ENCODE measurements around the gene MED6.
A peak's percentile ranks its signal among the peaks of the same experiment; 100 is the strongest.

The MED6 gene, protein sequence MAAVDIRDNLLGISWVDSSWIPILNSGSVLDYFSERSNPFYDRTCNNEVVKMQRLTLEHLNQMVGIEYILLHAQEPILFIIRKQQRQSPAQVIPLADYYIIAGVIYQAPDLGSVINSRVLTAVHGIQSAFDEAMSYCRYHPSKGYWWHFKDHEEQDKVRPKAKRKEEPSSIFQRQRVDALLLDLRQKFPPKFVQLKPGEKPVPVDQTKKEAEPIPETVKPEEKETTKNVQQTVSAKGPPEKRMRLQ

DNA sequence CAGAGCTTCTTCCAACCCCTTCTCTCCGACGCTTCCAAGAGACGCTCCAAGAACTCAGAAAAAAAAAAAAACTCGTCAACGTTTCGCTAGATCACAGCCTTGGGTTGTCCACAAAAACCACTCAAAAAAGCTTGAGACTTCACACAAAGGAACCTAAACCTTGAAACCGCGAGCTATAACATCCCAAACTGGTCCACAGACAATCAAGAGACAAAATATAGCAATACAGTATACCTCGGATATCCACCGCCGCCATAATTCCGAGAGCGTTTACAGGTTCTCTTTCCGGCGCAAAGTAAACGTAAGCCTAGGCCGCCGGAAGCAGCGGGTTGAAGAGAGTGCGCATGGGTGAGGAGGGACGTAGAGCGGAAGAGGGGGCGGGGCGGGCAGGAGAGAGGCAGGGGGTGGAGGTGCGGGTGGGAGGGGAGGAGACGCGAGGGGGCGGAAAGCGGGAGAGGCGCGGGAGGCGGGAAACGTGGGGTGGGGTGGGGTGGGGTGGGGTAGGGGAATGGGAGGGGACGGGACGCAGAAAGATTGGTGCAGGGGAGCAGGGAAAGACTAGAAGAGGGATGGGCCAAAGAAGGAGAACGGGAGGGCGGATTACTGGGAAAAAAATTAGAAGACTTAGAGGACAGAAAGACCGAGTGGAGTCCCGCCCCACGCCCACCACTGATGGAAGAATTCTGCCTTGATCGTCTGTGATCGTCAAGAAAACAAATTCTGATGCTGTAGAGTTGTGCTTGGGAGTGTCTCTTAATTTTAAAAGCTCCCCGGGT lies at the start of gene MED6:
Gene MED6 (minus strand): TSS at position 274 of the 776 bp plus-strand sequence. CDS start 18 bp downstream, at position 256.
- peak; percentile 87 for DNase-seq

DNA sequence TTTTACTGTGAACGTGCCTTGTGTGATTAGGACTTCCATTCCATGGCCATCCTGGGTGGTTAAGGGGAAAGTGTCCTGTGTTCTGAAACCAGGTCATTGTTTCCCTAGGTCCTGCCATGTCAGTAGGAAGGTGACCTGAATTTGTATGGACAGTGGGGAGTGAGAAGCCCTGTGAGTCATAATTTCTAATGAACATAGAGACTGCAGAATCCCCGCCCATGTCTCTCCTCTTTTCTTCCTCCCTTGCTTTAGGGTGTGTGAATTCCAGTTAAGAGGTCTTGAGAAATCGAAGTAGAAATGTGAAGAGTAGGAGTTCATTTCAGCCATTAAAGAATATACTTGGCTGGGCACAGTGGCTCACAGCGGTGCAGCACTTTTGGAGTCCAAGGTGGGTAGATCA lies 49.3 kb upstream of the MED6 start:
- no peak for DNase-seq

DNA sequence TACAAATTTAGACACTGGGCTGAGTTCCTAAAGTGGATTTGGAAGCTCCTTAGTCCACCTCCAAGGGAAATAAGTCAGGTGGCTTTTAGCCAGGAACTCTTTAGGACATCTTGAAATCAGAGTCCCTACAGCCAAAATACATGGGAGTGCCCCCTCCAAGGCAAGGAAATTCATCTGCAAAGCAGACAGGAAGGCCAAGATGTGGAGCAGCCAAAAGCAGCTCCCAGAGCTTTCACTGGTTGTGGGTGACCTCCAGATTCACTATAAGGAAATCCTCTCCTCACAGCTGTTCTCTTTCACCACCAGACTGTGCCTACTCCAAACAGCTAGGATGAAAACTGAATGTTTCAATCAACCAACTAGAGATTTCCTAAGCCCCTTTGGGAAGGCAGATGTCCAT lies 47.9 kb upstream of the MED6 start:
- no peak for DNase-seq

DNA sequence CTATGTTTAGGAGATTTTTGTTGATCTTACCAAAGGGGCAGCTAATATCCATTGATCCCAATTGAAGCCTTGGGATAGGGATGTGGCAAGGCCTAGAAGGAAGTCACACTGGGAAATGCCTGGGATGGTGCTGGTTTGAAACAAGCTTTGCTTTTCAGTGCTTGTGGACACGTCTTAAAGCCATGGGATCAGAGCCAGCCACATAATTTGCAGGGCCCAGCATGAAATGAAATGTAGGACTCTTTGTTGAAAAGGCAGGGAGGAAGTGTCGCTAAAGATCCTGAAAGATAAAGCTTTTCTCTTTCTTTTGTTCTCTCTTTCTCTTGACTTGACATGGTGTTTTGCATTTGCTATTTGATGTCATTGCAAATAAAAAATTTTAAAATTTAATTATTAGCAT lies 46.2 kb upstream of the MED6 start:
- no peak for DNase-seq

DNA sequence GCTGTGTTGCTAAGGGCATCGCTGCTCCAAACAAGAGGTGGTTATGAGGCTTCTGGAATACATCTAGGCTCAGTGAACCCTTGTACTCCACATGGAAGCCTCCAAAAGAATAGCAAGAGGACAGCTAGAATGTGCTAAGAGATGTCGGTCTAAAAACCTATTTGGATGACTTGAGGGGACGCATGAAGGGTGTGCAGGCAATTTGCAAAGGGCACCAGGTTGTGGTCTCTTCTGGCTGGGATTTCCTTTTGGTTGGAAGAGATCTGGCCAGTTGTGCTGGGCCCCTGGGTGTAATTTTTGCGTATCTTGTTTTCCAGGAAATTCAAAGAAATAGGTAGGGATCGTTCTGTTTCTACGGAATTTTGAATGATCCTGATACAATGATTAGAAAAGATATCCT lies 45.4 kb upstream of the MED6 start:
- no peak for DNase-seq

DNA sequence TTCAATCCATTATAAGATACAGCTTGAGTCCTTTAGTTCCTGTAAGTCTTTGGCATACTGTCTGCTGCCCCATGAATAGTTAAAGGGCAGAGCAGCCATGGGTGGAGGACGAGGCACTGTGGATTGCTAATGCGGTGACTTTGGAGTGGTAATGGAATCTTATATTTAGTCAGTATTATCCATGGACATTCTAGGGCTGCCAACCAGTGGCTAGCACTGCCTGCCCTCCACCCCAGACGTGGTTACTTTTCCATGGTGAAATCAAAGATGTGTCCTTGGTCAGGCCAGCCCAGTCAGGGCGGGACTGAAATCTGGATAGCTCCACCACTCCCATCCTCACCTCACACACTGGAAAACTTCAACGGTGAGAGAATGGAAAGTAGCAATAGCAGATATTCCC lies 43.5 kb upstream of the MED6 start:
- DNase-seq: no peak

DNA sequence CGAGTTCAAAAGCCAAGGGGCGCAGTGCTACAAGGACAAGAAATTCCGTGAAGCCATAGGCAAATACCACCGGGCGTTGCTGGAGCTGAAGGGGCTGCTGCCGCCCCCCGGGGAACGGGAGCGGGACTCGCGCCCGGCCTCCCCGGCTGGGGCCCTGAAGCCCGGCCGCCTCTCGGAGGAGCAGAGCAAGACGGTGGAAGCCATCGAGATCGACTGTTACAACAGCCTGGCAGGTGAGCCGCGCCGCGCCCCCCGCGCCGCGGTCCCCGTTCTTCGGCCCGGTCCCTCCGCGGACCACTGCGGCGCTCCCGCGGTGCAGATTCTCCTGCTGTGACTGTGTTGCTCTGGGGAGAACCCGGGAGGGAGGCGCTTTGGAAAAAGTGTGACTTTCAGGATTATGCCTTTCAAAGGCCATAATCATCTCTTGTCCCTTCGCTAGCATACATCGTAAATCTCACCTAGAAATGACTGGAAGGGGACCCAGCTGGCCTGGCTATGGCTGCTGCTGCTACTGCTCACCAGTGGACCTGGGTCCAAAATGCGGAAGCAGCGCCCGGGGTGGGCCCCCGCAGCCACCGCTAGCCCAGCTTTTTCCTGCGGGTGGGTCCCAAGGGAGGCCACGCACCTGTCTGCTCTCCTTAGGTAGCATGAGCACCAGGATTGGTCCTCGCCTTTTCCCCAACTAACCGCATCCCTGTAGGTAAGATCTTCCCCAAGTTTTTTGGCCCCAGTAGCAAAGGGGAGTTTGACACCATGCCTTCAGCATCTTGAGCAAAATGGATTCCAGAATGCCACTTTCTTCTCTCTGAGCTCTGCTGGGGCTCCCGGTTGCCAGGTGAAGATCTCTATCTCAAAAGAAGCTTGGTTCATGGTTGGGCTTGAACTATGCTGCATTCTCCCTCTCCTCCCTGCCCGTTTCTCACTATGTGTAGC lies 42.1 kb upstream of the MED6 start:
- DNase-seq: no peak

DNA sequence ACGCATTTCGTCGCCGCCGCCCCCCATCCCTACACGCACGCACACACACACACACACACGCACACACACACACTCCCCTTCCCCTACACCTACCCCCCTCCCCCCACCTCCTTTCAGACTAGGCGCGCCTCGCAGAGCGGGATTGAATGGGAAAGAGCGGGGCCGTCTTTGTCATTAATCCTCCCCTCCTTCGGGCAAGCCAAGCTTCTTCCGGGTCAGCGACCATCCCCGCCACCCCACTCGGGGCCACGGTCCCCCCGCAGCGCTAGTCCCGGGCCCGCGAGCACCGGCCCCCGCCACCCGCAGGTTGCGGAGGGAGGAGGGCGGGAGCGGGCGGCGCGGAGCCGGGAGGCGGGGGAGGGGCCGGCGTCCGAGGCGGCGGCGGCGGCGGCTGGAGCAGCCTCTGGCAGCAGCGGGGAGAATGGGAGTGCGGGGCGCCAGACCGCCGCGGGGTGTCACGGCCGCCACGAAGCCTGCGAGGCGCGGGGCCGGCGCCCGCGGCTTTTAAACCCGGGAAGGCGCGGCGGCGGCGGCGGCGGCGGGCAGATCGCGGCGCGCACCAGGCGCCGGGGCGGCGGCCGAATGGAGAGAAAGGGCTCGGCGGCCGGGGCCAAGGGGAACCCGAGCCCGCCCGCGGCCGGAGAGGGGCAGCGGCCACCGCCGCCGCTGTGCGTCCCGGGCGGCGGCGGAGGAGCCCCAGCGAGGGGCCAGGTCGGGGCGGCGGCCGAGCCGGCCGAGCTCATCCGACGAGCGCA lies 41.3 kb upstream of the MED6 start, which contains the start of gene TTC9:
Gene TTC9 (plus strand): TSS at position 369 of the 755 bp plus-strand sequence. CDS start 214 bp downstream, at position 583.
- no peak for DNase-seq

DNA sequence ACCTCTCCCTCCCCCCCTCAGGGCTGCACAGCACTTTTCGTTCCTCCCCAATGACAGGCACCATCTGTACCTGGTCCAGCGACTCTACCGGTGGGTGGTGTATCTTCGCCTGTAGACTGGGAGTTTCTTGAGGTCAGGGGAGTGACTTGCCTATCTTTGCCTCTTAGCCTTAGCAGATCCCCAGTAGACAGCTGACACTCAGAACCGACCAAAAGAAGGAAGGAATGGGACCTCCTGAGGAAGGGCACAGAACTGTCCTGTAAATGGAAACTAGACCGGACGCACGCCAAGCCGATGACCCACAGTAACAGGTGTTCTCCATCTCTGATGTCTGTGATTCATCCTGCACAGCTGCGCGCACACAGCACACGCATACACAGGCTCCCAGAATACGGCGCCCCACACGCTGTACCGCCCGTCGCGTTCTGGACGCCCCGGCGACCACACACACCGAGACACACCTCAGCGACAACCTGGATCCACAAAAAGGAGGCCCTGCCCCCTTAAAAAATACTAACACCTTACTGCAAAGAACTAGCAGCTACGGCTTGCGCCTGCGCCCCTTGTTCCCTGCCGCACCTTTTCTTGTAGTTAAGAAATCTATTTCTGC lies 40.6 kb upstream of the MED6 start:
- DNase-seq: no peak

DNA sequence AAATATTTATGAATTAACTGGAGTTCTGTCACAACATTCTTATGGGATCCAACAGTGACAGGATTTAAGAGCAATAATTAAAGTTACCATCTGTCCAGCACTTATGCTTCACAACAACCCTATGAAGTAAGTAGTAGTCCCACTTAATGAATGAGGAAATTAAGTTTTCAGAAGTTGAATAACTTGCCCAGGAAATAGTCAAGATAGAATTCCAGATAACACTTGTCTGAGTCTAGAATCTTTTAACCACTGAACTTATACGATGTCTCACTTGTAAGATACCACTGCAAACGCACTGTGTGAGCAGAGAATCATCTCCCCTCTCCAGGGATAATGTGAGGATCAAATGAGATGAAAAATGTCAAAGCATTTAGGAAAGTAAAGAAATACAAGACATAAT lies 38.0 kb upstream of the MED6 start:
- no peak for DNase-seq

DNA sequence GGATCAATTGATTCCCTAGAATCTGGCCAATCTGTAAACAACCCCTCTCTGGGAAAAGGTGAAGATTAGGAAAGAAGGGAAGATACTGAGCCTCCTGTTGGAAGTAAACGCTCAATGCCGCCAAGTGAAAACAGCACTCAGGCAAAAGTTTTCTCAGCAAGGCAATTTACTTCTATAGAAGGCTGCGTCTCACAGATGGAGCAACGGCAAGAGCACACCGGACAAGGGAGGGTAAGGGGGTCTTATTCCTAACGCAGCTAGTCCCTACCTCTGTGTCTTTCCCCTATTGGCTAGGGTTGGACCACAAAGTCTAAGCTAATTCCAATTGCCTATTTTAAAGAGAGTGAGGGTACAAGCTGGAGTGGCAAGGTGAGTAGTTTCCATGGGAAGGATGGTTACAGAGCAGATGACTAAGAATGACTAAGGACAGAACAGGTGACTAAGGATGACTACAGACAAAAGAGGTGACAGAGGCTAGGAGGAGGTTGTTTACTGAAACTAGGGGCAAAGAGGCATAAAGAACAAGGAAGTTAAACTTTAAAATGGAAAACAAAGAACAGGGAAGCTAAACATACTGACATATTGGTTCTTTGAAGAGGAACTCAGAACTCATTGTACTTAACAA lies 35.6 kb upstream of the MED6 start:
- DNase-seq: no peak

DNA sequence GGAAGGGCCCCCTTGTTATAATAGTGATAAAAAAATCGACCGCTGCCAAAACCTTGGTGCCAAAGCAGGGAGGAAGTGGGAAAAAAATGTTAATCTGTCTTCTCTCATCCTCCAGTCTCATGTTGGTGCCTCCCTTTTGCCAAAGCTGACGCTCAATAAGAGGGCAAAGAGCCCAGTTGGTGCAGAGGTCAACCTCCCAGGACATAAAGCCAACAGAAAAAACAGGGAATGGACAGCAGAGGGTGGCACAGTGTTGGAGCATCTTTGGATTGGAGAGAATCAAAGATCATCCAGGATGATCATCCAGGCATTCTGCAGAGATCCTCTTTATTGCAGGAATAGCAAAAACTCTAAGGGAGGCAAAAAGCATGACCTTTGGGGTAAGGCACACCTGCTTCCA lies 31.5 kb upstream of the MED6 start:
- no peak for DNase-seq

DNA sequence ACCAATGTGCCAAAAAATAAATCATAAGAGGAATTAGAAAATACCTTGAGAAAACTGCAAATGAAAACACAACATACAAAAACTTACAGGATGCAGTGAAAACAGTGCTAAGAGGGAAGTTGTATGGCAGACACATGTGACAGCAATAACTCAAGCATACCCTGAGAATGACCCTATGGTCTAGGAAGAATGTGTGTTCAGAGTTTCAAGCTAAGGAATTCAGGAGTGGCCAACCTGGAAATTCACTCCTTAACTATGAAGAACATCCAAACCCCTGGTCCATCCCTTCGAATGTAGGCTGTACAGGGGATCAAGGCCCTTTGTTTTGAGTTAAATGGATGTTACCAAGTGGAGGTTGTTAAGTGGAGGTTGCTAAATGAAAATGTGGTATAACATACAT lies 24.5 kb upstream of the MED6 start:
- DNase-seq: peak; percentile 49

DNA sequence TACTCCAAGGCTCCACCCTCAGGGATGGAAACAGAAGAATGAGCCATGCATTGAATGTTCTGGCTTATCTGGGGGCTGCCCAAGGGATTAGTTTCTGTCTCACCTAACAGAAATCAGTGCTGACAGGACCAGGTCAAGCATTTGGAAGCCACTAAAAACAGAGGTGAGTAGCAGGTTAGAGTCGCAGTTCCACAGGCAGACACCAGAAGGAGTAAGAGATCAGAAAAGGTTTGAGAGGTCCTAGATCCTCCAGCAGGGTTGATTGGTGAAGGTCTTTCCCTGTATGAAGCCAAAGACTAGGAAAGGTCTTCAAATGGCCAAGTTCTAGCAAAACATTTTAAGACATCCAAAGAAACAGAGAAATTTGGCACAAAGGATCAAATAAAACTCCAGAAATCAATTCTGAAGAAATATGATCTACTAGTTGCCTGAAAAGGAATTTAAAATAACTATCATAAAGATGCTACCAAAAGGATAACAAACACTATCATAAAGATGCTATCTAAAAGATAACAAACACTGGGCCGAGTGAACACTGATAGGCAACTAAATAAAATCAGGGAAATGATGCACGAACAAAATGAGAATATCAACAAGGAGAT lies 21.8 kb upstream of the MED6 start:
- peak; percentile 15 for DNase-seq

DNA sequence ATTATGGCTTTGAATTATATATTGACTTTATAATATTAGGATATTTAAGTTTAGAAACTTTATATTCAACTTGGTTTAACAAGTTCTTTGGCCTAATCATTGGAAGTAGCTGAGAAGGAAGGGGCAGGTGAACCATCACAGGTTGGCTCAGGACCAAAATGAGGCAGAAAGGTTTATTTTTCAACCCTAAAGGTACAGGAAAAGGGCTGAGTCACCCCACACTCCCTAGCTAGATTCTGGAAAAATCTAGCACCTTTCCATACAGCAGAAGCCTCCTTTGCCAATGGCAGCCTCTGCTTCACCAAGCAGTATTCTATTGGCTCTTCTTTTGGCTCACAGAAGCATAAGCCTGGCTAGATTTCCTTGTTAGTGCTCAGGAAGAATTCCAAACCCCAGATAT lies 19.3 kb upstream of the MED6 start:
- no peak for DNase-seq

DNA sequence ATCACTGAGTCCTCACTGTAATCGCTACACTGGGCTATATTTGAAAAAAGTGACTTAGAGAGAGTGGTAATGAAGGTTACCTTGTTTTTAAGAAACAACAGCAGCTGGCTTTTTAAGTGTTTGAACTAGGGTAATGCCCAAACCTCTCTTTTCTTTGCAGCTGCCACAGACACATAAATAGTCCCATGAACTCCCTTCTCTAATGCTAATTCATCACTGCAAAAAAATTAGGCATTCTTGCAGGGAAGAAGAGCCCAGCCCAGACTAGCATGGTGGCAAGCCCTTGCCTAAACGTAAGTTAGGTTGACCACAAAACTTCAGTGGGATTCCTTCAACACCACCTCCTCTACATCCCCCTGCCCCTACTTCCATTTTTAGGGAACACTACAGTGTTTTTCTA lies 17.9 kb upstream of the MED6 start:
- no peak for DNase-seq

DNA sequence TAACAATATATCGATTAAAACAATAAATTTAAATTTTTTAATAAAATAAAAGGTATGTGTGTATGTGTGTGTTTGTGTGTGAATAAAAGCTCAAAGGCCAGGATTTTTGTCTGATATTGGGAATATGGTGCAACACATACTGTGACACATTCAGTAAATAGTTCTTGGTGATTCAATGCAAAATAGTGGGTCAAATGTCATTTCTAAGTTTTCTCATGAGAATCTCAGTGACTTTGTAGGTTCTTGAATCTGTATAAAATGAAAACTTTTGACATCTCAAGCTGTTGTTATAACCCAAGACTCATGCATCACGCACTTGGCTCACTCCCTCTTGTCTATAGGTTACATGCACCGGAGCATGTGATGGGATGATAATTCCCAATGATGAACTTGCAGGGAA lies 16.2 kb upstream of the MED6 start:
- DNase-seq: no peak

DNA sequence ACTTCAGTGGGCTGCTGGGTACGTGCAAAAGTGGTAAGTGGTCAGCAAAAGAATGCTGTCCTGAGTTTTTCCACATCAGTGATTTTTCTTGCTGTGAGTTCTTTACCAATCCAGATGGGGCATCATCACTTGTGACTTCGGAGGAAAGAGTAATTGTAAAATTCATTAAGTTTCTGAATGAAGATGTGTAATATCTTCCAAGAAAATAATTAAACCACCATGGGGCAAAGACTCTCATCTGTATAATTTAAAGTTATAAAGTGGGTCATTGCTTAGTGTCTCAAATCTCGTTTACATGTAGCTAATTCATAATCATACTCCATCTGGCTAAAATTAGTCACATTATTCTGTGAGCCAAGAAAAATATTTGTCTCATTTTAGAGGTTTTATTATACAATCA lies 10.8 kb upstream of the MED6 start:
- no peak for DNase-seq

DNA sequence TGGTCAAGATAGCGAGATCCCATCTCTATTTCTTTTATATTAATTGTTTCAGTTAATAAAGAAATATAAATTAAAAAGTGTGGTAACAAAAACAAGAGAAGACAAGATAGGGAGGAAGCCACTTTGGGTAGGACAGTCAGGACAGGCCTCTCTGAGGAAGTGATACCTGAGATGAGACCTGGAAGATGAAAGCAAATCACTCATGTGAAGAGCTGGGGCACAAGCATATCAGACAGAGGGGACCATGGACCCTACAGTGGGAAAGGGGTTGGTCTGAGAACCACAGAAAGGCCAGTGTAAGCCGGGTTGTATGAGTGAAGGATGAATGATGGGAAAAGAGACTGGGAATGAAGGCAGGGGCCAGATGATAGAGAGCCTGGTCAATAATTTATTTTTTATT lies 1.8 kb upstream of the MED6 start:
- no peak for DNase-seq

DNA sequence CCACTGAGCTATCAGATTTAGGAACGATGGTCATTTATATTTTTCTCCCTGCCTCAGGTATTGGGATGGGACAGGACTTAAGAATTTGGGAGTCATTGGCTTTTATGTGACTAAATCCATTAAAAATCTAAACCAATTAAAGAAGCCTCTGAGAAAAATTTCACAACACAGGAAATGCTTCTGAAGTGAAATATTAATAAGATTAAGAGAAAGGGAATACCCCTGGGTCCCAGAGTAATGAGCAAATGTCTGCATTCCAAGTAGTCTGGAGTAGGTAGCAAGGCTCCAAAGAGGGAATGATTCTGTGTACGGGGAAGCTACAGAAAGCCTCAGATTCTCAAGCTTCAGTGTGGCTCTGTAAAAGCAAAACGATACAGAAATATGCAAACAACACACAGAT lies 707 bp upstream of the MED6 start:
- peak; percentile 56 for DNase-seq

DNA sequence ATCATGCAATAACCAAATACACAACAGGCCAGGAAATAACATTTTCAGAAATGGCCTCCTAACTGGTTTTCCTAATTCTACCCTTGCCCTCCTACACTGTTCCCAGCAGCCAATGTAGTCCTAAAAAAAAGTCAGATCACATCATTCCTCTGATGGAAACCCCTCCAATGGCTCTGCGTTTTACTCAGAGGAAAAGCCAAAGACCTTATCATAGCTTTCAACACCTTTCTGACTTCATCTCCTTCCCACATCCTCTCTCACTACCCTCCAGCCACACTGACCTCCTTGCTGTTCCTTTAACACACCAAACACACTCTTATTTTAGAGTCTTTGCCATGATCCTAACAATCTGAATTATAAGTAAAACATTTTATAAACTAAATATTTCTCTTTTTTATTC lies 1.1 kb downstream of the MED6 start:
- peak; percentile 11 for DNase-seq
